ENCODE data around the gene HOXB7.

HOXB7 gene

DNA sequence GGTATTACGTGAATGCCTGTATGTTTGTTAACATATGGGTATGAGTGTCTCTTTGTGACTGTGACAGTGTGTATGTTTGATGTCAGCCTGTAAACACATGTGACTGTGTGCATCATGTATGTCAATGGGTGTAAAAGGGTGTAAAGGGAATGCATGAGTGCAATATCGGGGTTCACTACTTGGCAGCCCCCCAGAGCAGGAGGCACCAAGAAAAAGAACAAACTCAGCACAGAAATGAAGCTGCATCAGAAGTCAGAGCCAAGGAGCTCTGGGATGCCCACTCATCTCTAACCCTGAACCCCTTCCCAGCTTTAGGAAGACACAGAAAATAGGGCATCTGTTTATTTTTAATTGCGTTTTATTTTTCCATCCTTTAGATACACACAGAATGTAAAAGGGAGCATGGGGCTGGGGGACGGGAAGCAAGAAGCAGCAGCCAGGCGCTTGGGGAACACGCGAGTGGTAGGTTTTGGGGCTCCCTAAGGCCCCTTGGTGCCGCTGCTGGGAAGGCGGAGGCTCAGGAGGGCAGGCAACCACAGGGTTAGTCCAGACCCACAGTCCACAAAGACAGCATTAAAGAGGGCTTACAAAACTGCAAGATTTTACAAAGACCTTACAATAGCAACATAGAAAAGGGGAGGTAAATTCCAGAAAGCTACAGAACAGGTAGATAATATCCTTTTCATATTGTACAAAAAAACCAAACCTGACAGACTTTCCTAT, 3.8 kb downstream of the HOXB7 start:
- no peak for DNase-seq

DNA sequence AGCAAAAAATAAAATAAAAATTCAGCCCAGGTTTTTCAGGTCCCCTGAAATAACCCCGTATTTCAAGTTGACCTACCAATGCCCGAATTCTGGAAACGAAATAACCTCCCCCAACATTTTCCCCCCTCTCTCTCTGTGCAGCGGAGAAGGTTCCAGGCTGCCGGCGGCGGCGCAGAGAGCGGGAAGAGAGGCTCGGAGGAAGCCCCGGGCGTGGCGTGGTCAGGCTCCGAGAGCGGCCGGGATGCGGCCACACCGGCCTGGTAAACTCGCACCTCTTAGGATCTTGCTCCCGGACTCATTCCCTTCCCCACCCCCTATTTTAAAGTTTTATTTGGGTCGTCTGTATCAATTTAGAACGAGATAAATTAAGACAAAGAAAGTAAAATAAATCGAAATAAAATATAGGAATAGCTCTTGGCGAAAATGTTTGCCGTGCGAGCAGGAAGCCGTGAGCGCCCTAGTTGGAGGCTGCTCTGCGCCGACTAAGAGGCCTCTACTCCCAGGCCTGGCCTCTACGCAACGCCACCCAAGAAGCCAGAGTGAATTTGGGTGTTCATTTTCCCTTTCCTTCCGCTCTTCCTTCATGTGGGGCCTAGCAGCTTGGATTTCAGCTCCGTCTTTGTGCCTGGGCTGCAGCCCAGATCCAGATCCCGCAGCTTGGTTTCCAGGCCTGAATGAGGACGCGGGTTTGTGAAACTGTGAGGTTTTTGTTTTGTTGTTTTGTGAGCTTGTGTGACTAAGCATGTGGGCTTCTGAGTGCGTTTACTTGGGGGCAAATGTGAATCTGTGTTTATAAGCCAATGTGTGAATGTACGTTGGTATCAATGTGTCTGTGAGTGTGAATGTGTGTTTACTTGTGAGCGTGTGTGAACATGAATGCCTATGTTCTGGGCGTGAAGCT, 4.6 kb downstream of the HOXB7 start:
- no peak for DNase-seq

DNA sequence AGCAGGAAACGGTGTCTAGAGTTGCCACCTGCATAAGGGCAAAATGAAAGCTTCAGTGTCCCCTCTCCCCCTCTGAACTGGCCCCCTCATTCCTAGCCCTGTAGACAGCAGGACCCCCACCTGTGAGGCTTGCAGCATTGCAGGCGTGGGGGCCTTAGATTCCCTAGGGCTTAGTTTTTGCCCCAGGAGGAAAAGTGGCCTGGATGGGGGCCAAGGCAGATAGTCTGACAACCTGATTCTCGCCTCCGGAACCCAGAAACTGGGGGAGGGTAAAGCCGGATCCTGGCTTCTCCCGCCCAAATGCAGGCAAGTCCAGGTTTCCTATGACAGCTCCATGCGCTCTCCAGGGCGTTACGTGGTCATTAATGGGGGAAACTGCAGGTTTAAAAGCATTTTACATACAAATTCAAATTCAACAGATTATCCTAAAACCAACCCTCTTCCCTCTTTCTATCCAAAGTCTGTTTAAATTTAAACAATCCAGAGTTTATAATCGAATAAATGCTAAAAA, 5.4 kb downstream of the HOXB7 start:
- no peak for DNase-seq

DNA sequence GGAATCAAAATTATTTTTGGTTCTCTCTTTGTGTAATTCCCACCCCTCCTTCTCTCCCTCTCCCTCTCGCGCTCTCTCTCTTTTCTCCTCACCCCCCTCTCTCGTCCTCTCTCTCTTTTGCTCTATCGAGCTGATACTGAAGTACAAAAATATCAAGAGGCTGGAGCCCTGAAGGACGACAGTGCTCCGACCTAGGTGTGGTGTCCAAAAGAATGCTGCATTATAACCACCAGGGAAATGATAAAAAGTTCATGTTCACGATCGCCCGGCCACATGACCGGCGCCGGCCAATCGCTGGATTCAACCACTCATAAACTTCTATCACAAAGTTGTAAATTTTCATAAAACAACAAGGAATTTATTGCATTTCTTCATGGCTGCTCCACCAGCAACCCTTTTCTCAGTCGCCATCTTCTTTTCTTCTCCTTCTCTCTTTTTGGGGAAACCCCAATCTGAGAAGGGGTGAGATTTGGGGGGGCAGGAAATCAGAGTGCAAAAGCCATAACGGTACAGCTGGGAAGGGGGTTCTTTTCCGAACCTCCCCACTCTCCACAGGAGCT, 6.0 kb downstream of the HOXB7 start, which contains the start of gene HOXB6:
HOXB6 (minus strand) TSS at position 217 of the 560 bp plus-strand sequence. CDS start 6,836 bp downstream, outside the sequence.
- DNase-seq: no peak

DNA sequence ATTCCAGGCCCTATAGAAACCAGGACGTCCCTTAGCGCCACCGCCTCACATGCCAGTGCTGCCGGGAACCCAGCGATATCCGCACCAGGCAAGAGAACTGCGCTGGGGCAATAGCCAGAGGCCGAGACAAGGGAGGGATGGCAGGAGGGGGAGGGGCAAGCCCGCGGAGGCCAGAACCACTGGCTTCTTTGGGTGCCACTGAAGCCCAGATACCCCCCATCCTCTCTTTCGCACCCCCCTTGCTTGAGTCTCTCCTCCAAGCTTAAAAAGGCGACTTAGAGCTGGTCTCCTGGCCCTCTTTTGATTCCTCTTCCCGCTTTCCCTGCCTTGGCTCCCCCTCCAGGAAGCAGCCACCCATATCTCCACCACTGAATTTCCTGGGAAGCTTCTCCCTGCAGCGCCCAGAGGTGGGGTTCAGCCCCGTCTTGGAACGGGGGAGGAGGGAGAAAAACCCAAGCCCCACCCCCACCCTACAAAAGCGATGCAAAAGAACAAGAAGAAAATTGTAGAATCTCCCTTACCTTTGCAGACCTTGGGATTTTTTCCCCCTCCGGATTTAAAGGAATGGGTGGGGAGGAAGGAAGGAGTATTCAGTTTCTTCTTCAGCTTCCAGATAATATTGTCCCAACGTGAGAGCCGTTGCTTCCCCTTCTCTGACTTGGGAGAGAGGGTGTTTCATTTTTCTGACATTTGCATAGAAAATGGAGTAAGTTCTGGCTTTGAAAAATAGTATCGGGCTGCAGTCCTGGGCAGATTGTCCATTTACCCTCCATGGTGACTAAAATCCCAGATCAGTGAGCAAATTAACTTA, 6.7 kb downstream of the HOXB7 start:
- no peak for DNase-seq

DNA sequence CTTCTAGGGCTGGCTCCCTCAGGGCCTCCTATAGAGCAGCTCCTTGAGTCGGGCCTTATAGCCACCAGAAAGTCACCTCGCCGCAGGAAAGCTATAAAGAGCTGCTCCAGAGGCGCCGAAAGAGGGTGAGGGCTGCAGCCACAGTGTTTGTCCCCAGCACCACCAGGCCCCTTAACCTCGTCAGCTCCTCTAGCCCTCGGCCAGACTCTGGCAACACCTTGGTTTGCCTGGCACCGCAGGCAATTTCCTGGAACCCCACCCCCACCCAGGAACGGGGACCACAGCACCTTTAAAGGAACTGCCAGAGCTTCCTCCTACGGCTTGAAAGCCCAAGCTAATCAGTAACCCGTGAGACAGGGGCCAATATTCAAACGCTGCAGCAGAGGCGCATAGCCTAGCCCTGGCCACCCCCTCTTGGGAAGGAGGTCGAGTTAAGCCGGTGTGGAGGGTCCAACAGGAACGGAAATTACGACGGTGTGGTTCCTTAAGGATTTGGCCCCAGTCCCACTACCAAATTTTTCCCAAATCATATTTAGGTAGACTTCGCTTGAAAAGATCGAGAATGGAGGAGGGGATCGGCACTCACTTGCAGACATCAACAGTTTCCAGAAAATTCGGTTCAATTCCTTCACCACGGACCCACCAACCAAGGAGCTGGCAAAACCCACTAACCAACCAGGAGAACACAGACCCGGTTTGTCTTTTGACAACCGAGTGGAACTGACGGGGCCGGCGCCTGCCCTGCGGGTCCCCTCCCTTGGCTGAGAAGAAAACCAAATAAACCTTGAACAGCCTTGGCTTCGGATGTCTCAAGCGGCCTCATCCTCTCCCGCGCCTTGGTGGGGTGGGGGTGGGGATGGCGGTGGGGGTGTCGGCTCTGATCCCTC, 9.0 kb downstream of the HOXB7 start:
- DNase-seq: no peak

DNA sequence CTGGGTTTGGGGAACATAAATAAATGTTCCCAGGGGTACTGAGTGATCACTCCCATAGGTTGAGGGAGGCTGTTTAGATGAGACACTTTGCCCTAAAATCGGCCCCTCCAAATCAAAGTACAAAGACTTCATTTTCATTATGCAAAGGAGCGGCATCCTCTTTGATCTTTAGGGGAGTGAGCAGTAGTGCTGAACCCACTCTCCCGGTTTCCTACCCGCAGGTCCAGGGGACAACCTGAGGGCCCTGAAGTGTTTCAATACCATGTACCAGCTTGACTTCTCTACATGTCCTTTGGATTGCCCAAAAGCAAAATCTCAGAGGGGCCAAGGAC, 9.6 kb downstream of the HOXB7 start:
- no peak for DNase-seq

DNA sequence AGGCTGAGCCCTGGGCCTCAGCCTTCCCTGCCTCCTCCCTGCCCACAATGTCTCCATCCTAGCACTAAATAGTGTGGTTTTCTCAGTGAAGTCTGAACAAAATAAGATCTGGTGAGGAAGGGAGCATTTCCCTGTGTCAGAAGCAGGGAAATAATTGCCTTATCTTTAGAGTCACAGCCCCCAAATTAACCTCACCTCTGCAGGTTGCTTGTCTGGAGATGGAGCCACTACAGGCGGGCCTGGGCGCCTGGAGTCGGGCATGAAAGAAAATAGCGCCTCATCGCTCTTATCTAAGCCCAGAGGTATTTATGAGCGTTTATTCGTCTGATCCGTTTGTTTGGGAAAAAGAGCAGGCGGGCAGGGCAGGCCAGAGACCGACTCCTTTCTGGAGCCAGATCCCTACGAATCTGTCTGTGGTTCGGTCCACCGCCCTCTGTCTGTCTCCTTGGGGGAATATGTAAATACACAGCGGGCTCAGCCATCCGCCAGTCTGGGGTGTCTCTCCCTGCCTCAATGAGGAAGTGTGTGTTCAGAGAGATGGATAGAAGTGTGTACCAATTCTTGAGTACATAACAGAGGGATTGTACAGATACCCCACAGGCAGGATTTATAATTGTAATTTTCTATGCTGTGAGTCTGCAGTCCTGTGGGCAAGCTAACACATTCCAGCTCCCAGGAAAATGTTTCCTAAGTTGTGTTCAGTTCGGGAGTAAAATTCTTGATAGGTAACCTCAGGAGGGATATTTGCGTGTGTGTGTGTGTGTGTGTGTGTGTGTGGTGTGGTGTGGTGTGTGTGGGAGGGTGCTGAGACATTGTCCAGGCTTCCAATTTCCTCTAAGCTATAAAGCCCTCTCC, 10.3 kb downstream of the HOXB7 start:
- no peak for DNase-seq

DNA sequence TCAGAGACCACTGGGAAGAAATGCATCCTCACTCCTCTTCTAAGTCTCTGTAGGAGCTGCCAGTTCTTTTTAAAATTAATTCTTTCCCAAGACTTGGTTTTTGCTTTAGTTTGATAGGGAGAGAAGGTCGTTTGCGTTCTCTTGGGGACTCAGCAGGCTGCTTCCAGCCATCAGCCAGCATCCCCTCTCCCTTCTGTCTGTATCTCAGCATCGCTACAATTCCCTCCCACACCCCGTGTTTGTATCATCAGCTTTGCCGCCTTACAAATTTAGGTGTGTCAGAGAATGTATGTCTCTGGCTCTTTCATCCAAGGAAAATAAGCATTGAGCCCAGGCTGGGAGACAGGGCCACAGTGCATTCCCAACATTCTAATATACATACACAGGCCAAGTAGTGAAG, 11.5 kb downstream of the HOXB7 start:
- DNase-seq: no peak

DNA sequence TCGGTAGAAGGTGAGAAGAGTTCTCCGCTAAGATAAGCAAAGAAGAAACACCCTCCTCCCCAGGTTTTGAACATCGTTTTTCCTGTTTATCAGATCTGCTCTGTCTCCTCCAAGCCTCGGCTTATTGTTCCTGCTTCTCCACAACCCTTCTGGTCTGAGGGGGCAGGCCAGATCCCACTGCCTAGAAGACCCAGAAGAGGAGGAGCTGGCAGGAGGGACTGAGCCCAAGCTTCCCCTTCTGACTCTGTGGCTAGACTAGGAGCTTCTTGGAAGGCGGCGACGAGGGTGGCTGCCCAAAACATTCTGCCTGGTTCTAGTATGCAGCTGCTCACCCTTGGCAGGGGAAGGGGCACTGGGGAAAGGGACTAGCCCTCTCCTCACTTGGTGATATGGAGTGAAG, 12.1 kb downstream of the HOXB7 start:
- no peak for DNase-seq

DNA sequence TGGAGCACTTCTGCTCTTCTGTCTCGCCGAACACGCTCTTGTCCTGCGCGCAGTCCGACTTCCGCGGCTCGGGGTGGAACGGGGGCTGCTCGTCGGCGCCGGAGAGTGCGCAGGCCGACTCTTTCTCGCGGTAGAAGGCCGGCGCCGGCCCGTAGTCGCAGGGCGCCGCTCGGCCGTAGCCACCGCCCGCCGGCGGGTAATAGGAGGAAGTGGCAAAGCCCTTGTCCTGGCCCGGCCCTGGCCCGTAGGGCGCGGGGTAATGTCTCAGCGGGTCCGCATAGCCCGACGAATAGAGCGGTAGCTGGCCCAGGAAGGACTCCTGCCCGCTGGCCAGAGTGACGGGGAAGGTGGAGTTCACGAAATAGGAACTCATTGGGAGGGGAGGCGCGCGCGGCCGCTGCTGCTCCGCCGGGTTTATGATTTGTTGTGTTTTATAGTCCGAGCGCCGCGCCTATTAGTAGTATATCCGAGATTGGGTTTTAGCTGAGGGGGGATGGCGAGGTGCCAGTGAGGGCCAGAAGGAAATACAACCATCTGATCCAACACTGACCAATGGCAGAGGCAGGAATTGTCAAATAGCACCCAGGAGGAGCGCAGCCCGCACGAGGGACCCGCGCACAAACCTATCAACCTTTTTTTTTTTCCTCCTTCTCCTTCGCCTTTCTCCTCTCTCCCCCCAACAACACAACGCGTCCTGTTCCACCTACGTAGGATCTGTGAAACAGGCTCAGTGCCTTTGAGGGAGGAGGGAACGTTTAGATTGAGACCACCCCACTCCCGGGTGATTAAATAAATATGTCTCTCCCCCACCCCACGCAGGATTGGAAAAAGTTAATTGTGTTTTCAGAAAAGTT, 12.8 kb downstream of the HOXB7 start:
- no peak for DNase-seq

DNA sequence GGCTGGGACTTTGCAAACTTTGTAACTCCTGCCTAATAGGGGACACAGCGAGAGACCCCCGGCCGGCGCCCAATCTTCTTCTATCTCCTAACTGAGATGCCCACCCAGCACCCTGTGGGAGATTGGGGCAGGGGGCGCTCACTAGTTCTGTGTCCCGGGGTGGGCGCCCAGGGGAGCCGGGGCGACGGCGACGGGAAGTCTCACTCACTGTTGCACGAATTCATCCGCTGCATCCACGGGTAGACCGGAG, 13.4 kb downstream of the HOXB7 start:
- no peak for DNase-seq

DNA sequence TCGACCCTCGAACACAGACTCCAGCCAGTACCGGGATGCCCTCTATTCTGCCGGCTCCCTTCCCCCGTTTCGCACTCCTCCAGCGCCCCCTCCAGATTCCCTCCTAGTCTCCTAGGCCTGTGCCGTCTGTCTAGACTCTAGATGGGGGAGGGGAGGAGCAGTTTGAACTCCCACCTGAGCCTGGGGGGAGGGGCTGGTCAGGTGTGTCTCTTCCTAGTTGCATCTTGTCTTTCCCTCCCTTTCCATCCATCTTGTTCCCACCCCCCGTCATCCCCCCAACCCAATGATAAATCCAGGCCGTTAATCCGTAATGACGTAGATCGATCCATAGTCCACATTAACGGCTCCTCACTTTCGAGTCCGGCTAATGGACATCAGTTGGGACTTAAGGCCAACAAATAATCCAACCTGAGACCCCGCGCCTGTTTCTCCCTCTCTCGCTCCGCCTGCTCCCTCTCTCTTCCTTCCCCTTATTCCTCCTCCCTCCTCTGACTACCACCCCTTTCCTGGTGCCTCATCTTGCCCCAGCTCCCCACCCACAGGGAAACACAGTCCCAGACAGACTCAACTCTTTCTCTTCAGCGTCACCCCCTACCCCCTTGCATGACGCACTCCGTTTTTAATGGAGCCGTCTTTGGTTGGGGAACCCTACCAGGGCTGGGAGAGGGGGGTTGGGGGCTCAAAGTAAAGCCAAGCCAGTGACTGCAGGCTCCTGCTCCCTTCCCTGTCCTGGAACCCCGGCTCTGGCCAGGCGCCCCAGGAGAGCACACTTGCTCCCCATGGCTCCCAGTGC, 13.9 kb downstream of the HOXB7 start:
- no peak for DNase-seq

DNA sequence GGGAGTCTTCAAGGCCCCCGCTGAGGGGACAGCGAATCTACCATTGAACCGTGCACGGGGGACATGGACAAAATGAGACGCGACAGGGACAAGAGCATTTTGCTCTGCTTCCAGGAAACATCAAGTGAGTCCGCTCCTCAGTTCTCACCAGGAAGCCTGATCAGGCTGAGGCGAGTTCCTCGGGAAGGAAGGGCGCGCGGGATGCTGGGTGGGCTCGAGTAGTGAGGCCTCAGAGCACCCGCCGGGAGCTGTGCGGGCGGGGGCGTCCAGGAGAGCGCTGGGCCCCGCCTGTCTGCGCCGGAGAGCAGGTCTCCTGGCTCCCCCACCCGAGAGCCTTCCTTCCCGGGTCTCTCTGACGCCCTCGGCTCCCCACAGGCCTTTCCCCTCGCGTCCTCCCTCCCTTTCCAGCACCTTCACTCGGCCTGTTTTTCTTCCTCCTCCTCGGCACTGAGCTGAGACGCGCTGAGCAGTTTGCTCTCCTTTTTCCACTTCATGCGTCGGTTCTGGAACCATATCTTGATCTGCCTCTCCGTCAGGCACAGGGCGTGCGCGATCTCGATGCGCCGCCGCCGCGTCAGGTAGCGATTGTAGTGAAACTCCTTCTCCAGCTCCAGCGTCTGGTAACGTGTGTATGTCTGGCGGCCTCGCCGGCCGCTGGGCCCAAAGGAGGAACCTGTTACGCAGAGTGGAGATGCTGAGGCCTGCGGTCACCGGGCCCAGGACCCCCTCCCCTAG, 14.7 kb downstream of the HOXB7 start:
- DNase-seq: no peak

DNA sequence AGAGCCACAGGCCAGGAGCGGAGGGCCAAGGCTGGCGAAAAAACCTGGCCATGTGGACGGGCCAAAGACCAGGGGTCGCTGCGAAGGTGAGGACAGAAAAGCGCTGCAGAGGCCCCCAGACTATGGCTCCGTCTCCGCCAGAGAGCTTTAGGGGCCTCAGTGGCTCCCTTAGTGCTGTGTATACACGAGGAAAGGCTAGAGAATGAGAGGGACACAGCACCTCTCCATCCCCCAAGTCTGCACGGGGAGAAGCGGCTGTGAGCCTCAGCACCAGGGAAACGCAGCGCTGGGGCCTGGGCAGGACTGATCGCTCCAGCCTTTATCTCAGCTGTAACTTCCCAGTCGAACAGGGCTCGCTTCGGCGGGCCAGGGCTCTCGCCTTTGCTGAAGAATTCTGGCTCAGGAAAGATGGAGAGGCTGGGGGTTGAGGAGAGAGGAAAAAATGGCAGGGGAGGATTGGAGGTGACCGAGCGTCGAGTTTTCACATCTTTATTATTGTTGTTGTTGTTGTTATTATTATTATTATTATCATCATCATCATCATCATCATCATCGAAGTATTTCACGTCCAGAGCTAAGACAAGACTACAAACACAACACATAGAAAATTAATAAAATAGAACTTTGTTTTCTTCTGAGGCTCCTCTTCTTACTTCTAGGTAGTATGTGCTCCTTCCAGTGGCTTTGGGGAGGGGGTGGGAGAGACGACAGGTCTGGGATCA, 15.4 kb downstream of the HOXB7 start:
- no peak for DNase-seq

DNA sequence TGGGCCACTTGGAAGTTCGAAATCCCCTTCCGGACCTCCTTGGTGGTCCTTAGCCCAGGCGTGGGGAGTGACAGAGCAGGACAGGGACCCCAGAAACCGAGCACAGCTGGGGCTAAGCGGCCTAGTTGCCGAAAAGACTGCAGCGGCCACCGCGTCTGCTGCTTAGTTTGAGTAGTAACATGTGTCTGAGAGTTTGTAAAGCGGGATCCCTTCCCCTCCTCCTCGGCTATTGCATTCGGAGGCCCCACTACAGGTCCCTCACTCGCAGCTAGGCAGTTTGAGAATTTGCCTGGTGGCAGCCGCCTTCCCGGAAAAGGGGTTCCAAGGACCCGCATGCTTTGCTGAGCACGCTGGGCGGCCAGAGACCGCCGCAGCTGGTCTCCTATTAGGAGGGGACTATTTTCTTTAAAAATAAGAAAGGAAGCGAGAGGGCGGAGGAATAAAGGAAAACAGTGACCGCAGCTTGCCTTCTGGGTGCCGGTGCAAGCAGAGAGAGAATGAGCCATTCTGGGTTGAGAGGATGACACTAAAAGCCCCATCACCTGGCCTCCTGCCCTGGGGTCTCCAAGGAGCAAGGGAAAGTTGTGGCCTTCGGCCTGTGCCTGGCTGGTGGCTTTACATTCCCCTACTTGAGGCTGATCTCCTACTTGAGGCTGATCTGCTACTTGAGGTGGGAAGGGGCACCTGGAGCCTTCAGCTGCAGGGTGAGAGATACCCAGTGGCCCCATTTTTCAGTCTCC, 16.1 kb downstream of the HOXB7 start:
- DNase-seq: no peak

All from Kasumi-1 (cell line).